Kidney glomerular epithelial cell (primary cell): Measurements from ENCODE around the gene SEMA4A.
"Not testable (repeated sequence)": the region's sequence is repeated elsewhere in the genome, so short reads cannot be mapped to it uniquely, and the experiment has no call there.

Experiments
- DNase-seq: peaks from one replicate; lab custom pipeline; 2025; lab: John Stamatoyannopoulos, UW

The SEMA4A gene

GRCh38 chr1:156160000-156160742, 6.8 kb downstream of the SEMA4A start:
- no peak for DNase-seq

- DNase-seq, result no peak
Observed at GRCh38 chr1:156160743-156161171, 7.4 kb downstream of the SEMA4A start.

GRCh38 chr1:156162430-156163037, 9.1 kb downstream of the SEMA4A start:
- no peak for DNase-seq

- no peak for DNase-seq
Observed at GRCh38 chr1:156163712-156164111, 10.3 kb downstream of the SEMA4A start.

- DNase-seq, result no peak
Observed at GRCh38 chr1:156164125-156164831, 10.9 kb downstream of the SEMA4A start.

GRCh38 chr1:156165083-156165482, 11.7 kb downstream of the SEMA4A start:
- peak; percentile 30 for DNase-seq

GRCh38 chr1:156167536-156167935, 14.2 kb downstream of the SEMA4A start:
- no peak for DNase-seq

- DNase-seq, result no peak
Observed at GRCh38 chr1:156172696-156173470, 19.5 kb downstream of the SEMA4A start.

- DNase-seq, result no peak
Observed at GRCh38 chr1:156176610-156177210, 23.3 kb downstream of the SEMA4A start.

GRCh38 chr1:156177919-156178654, 24.7 kb downstream of the SEMA4A start:
- no peak for DNase-seq

- DNase-seq, result no peak
Observed at GRCh38 chr1:156180471-156180870, 27.1 kb downstream of the SEMA4A start.

- DNase-seq, result not testable (repeated sequence)
Observed at GRCh38 chr1:156181391-156181924, 28.1 kb downstream of the SEMA4A start.

- not testable (repeated sequence) for DNase-seq
Observed at GRCh38 chr1:156182010-156182779, 28.8 kb downstream of the SEMA4A start.

GRCh38 chr1:156186347-156187177, 33.2 kb downstream of the SEMA4A start:
- DNase-seq, result not testable (repeated sequence)

GRCh38 chr1:156190265-156190664, 36.9 kb downstream of the SEMA4A start:
- DNase-seq, result not testable (repeated sequence)

- no peak for DNase-seq
Observed at GRCh38 chr1:156191292-156191964, 38.0 kb downstream of the SEMA4A start.

- DNase-seq, result no peak
Observed at GRCh38 chr1:156193208-156193487, 39.8 kb downstream of the SEMA4A start.

GRCh38 chr1:156193488-156194299, 40.3 kb downstream of the SEMA4A start, which contains the start of gene SLC25A44:
Gene SLC25A44, plus strand, starts transcription at chr1:156194104. Its CDS starts 5,744 bp downstream, at chr1:156199848.
- DNase-seq, result peak; percentile 96
